SH-SY5Y (cell line): ENCODE results near the gene RWDD3.

Source experiments
- GATA2 ChIP-seq: IDR thresholded peaks from 2 replicates; pipeline ENCODE4 v1.6.1; 2011; ENCODE audit warnings: mild to moderate bottlenecking, low read depth, low read length
- GATA3 ChIP-seq: IDR thresholded peaks from 2 replicates; pipeline ENCODE4 v1.6.1; 2011; ENCODE audit warnings: low read depth, mild to moderate bottlenecking, low read length, moderate library complexity

Gene RWDD3

GRCh38 chr1:95217371-95217770 lies 16.6 kb upstream of the RWDD3 start:
- TF ChIP-seq GATA2 (no peak), GATA3 (no peak)

- TF ChIP-seq GATA2 (no peak), GATA3 (no peak)
Observed at GRCh38 chr1:95219407-95219806, 14.6 kb upstream of the RWDD3 start.

- no peak for TF ChIP-seq GATA2
- TF ChIP-seq GATA3, result no peak
Observed at GRCh38 chr1:95221306-95221705, 12.7 kb upstream of the RWDD3 start.

- no peak for TF ChIP-seq GATA2
- no peak for TF ChIP-seq GATA3
Observed at GRCh38 chr1:95222629-95223028, 11.4 kb upstream of the RWDD3 start.

GRCh38 chr1:95223110-95223509 lies 10.9 kb upstream of the RWDD3 start:
- no peak for TF ChIP-seq GATA2
- no peak for TF ChIP-seq GATA3

- no peak for TF ChIP-seq GATA2
Observed at GRCh38 chr1:95226781-95227660, 7.0 kb upstream of the RWDD3 start.

- no peak for TF ChIP-seq GATA2
- TF ChIP-seq GATA3, result no peak
Observed at GRCh38 chr1:95229037-95229436, 5.0 kb upstream of the RWDD3 start.

GRCh38 chr1:95229706-95230105 lies 4.3 kb upstream of the RWDD3 start:
- TF ChIP-seq GATA3 (no peak), GATA2 (no peak)

GRCh38 chr1:95230256-95230655 lies 3.8 kb upstream of the RWDD3 start:
- TF ChIP-seq GATA3 (no peak), GATA2 (no peak)

- TF ChIP-seq GATA3 (no peak), GATA2 (no peak)
Observed at GRCh38 chr1:95230768-95231191, 3.2 kb upstream of the RWDD3 start.

GRCh38 chr1:95232646-95233318 lies 1.2 kb upstream of the RWDD3 start:
- TF ChIP-seq GATA2 (no peak), GATA3 (no peak)

GRCh38 chr1:95233319-95233736 lies 682 bp upstream of the RWDD3 start:
- no peak for TF ChIP-seq GATA3
- no peak for TF ChIP-seq GATA2

GRCh38 chr1:95236784-95237575 lies 3.0 kb downstream of the RWDD3 start:
- TF ChIP-seq GATA2 (no peak), GATA3 (no peak)

GRCh38 chr1:95237981-95238703 lies 4.1 kb downstream of the RWDD3 start:
- TF ChIP-seq GATA2, result no peak
- no peak for TF ChIP-seq GATA3
